HG03060 (cell line): Measurements from ENCODE around the gene OTUD1.
A peak's percentile ranks its signal among the peaks of the same experiment; 100 is the strongest.
"Not testable (repeated sequence)": the region's sequence is repeated elsewhere in the genome, so short reads cannot be mapped to it uniquely, and the experiment has no call there.

Source experiments
- ATAC-seq: cut with Tn5 transposase; IDR thresholded peaks from one replicate; pipeline ENCODE4 v1.9.1; 2021; ENCODE audit warnings: low read depth, moderate number of reproducible peaks; ENCODE audit not compliant: unreplicated experiment

OTUD1 gene, protein sequence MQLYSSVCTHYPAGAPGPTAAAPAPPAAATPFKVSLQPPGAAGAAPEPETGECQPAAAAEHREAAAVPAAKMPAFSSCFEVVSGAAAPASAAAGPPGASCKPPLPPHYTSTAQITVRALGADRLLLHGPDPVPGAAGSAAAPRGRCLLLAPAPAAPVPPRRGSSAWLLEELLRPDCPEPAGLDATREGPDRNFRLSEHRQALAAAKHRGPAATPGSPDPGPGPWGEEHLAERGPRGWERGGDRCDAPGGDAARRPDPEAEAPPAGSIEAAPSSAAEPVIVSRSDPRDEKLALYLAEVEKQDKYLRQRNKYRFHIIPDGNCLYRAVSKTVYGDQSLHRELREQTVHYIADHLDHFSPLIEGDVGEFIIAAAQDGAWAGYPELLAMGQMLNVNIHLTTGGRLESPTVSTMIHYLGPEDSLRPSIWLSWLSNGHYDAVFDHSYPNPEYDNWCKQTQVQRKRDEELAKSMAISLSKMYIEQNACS

DNA sequence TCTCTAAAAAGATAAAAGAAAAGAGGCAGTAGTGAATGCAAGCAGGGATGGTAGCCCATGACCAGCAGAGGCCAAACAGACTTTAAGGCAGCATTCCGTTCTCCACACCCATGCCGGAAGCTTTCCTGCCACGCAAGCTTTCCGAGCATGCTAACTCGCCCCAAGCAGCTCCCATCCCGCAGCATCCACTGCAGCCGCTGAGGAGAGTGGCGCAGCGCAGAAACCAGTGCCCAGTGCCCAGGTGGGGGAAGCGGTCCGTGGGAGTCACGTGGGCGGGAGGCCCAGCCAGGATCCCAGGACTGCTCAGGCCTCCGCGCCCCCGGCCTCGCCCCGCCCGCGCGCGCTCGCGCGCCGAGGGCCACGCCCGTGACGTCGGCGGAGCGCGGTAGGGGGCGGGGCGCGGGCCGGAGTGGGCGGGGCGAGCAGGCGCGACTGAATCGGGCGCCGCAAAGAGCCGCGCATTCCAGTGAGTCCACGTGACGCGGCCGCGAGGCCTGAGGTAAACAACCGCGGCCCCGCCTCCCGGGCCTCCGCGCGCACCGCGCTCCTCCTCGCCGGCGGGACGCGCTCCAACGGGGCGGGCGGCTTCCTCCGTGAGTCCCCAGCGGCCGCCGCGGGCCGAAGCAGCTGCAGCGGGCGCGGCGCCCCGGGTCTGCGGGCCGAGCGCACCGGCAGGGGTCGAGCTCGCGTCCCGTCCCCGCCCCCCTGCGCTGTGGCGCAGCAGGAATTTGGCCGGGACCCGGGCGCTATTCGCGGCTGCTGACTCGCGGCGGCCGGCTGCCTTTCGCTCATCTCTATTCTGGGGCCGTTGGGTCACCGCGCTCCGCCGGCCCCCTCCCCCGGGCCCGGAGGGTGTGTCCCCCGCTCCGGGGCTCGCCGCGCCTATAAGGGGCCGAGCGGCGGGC is at the start of gene OTUD1:
OTUD1 (plus strand) TSS at position 529 of the 905 bp plus-strand sequence. CDS start 383 bp downstream, outside the sequence.
- peak; percentile 36 for ATAC-seq

DNA sequence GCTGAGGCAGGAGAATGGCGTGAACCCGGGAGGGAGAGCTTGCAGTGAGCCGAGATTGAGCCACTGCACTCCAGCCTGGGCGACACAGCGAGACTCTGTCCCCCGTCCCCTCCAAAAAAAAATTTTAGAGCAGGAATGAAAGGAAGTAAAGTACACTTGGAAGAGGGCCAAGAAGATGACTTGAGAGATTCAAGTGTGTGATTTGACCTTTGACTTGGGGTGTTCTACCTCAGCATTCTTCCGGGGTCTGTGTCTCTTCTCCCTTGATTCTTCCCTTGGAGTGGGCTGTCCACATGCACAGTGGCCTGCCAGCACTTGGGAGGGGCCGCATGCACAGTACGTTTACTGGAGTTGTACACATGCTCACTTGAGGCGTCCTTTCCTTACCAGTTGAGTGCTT is 48.5 kb upstream of the OTUD1 start:
- not testable (repeated sequence) for ATAC-seq

DNA sequence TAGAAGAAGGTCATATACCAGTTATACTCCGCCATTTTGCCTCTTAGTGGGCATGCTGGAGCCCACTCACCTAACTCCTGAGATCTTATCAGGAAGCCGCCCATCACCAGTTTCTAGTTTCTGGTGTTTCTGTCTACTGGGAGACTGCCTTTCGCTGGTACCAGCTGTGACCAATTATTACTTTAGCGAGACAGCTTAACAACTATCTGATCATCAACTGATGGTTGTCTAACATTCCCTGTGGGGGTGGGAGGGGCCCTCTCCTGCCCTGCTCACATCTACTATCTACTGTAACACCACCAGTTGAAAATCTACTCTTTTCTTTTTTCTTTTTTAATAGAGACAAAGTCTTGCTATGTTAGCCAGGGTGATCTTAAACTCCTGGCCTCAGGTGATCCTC is 48.1 kb upstream of the OTUD1 start:
- ATAC-seq, result no peak

DNA sequence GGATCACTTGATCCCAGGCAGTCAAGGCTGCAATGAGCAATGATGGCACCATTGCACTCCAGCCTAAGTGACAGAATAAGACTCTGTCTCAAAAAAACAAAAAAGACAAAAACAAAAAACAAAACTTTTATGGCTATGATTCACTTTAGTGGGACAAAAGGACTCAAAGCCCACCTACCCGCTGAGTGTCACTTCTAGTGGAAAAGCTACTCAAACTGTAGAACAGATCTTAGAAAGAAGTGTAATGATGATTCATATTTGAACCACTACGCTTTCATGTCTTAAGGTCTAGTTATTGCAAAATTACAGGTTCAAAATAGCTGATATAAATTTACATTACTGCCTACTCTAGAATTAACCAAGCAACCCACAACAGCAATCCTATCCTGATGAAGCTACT is 47.1 kb upstream of the OTUD1 start:
- no peak for ATAC-seq

DNA sequence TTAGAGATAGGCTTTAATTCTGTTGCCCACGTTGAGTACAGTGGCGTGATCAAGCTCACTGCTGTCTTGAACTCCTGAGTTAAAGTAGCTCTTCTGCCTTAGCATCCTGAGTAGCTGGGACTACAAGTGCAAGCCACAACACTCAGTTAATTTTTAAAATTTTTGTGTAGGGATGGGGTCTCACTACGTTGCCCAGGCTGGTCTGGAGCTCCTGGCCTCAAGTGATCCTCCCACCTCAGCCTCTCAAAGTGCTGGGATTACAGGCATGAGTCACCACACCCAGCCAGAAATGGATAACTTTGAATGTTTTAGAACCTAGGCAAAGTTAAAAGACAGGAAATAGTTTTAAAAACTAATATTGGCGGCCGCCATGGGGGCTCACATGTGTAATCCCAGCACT is 43.9 kb upstream of the OTUD1 start:
- no peak for ATAC-seq

DNA sequence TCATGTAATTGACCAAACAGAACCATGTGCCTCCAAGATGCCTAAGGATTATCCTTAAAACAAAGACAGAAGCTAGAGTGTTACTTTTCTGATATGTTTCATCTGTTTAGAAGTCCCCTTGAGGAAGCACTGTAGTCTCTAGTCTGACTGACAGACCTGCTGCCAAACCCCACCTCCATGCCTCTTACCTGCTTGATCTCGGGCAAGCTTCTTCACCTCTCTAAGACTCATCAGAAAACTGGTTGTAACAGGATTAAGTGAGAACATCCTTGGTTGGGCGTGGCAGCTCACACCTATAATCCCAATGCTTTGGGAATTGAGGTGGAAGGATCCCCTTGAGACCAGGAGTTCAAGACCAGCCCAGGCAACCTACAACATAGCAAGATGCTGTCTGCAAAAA is 42.2 kb upstream of the OTUD1 start:
- no peak for ATAC-seq

DNA sequence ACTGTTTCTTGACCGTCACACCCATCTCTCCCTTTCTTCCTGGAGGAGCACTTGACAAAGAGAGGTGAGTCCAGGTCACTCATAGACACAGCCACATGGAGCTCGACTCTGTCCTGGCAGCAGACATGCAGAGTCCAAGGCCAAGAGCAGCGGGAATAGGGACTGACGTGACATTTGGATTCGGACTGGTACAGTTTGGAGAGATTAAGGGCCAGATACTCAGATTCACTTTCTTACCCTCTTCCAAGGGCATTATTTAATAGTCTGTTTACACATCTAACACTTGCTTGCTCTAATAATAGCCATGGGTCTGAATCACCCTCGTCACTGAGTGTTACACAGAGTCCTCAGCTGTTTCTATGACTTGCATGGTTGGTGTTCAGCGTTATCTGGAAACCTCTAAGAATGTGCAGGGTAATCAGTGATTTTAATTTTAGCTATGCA is 39.2 kb upstream of the OTUD1 start:
- no peak for ATAC-seq

DNA sequence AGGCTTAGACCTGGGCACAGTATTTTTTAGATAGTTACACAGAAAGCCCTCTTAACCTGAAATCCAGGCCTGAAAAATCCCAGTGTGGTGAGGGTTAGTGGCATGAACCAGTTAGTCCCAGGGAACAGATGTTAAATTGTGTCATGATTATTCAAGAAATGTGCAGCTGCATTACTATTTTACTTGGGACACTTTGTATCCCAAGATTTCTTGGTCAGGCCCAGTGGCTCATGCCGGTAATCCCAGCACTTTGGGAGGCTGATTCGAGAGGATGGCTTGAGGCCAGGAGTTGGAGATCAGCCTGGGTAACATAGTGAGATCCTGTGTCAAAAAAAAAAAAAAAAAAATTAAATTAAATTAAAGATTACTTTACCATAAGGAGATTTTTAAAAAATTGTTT is 36.0 kb upstream of the OTUD1 start:
- no peak for ATAC-seq

DNA sequence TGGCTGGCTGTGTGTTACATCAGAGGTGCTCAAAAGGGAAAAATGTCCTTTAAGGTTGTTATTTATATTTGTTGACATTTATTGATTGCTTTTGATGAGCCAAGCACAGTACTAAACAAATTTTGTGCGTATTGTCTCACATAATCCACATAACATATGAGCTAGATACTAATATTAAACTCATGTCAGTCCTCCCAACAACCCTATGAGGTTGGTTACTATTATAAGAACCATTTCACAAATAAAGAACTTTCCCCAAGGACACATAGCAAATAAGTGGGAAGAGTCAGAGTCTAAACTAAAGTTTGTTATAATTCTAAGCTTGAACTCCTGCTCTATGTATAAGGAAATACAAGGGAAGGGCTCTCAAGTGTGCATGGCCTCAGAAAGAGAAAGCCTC is 35.6 kb upstream of the OTUD1 start:
- no peak for ATAC-seq

DNA sequence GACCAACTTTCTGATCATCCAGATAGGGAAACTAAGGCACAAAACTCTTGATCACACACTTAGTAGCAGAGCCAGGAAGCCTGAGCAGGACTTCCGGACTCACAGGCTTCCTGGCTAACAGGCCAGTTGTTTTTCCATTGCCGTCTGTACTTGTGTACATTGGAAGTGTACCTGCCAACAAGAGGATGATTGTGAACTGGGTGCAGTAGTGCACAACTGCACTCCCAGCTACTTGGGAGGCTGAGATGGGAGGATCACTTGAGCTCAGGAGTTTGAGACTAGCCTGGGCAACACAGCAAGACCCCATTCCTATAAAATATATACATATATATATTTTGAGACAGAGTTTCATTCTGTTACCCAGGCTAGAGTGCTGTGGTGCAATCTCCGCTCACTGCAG is 35.2 kb upstream of the OTUD1 start:
- no peak for ATAC-seq

DNA sequence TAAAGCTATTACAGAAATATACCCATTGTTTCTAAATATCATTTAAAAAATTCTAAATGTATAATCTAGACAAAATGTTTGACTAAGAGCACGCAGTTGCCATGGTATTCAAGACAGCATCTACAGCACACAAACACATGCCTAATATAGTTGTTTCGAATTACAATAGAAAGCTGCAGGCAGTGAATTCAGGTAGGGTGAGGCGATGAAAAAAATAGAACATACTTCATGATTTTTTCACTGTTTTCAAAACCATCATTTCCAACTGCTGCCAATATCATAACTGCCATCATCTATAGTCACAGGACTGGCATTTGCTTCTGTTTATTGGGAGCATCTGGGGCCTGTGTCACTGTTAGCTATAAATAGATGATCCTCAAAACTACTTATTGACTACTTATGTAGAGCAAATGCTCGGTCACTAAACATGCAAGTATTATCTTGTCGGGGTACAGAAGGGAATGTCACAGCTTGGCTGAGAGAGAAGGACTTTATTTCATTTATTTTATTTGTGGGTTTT is 34.4 kb upstream of the OTUD1 start:
- no peak for ATAC-seq

DNA sequence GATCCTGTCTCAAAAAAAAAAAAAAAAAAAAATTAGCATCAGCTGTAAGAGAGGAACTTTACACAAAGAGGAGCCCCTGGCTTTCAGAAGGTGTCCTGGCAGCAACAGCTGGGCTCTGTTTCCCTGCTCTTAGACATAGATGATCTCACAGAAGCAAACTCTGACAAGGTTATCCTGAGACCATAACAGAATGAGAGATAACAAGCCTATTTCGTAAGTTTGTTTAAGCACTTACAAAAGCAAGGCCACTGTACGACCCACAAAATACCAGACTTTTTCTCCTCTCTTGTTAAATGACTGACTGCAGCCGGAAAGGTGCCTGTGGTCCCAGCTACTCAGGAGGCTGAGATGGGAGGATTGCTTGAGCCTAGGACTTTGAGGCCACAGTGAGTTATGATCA is 33.3 kb upstream of the OTUD1 start:
- no peak for ATAC-seq

DNA sequence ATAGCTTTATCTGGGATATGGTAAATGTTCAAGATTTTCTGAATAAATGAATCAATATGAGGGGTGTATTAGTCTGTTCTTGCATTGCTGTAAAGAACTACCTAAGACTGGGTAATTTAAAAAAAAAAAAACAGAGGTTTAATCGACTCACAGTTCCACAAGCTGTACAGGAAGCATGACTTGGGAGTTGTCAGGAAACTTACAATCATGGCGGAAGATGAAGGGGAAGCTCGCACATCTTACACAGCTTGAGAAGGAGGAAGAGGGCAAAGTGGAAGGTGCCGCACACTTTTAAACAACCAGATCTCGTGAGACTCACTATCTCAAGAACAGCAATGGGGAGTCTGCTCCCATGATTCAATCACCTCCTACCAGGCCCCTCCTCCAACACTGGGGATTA is 32.5 kb upstream of the OTUD1 start:
- ATAC-seq, result no peak

DNA sequence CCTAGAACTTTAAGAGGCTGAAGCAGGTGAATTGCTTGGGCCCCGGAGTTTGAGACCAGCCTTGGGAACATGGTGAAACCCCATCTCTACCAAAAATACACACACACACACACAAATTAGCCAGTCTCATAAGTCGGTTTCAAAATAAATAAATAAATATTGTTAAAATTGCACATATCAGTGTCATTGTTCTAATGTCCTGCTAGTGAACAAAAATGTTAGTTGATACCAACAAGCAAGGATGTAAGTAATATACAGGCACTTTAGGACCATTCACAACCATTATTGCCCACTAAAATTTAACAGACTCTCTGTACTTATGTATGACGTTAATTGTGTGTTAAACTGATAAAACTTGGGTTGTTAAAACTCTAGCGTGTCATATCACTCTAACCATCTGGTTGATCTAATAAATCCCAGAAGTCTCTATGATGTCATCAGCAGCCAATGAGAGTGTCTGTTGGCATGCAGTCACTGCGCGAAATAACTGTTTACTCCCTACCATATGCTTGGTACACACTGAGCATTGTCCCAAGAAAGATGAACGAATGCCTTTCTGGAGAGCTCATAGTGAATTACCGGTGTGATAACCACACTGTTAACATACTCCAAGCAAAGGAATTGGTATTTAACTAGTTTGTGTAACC is 30.4 kb upstream of the OTUD1 start:
- ATAC-seq, result no peak

DNA sequence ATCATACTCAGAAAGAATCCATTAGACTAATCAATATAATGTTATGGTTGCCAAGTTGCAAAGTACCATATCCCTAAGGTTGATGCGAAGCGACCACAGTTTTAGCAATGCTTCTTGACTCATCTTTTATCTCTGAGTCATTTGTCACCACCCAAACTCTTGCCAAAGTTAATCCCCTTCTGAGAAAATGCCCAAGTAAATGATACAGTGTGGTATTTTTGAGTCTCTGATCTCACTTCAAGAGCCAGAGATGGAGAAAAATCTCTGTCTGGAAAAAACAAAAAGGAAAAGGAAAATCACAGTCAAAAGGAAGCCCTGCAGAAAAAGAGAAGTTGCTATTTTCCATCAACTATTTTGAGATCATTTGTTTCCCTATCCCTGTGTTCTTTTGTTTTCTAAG is 26.7 kb upstream of the OTUD1 start:
- no peak for ATAC-seq

DNA sequence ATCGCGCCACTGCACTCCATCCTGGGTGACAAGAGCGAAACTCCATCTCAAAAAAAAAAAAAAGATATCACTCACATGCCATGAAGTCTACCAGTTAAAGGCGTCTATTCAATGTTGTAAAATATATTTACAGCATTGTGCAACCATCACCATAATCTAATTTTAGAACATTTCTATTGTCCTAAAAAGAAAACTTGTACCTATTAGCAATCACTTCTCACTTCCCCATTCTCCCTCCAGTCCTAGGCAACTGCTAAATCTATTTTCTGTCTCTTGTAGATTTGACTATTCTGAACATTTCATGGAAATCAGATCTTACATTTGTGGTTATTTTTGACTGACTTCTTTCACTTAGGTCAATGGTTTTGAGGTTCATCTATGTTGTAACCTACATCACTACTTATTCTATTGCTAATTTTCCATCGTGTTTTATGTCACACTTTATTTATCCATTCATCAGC is 25.2 kb upstream of the OTUD1 start:
- peak; percentile 95 for ATAC-seq

DNA sequence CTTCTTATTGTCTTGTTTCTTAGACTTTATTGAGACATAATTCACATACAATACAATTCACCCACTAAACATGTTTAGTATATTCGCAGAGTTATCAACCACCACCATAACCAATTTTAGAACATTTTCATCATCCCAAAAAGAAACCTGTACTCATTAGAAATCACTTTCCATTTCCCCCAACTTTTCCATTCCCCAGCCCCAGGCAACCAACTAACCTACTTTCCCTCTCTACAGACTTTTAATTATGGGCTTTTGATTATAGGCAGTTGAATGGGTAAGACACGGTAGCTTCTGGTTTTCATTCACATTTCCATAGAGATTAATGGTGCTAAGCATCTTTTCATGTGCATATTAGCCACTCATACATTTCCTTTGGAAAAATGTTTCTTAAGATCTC is 24.2 kb upstream of the OTUD1 start:
- no peak for ATAC-seq

DNA sequence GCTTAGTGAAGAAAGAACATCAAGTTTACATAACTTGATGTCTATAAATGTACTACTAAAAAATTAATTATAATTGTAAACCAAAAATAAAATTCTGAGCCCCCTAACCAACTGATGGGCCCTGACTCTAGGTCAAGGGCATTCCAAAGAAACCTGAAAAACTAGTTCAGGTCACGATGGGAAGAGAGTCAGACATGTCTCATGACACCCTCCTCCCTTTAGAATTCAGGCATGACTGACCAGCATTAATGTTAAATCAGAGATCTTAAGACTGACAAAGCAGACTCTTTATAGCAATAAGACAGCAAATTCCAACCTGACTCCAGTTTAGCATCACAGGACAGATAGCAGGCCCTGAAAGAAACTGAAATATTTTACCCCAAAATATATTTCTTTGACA is 21.6 kb upstream of the OTUD1 start:
- ATAC-seq, result no peak

DNA sequence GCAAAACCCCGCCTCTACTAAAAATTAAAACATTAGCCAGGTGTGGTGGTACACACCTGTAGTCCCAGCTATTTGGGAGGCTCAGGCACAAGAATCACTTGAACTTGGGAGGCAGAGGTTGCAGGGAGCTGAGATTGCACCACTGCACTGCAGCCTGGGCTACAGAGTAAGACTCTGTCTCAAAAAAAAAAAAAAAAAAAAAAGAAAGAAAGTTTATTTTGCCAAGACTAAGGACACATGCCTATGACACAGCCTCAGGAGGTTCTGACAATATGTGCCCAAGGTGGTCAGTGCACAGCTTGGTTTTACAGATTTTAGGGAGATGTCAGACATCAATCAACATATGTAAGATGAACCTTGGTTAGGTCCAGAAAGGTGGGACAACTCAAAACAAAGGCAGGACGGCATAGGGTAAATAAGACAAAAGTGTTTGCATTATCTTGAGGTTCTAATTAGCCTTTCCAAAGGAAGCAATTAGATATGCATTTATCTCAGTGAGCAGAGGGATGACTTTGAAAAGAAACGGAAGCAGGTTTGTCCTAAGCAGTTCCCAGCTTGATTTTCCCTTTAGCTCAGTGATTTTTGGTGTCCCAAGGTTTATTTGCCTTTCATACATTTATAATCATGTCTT is 20.7 kb upstream of the OTUD1 start:
- ATAC-seq, result no peak

DNA sequence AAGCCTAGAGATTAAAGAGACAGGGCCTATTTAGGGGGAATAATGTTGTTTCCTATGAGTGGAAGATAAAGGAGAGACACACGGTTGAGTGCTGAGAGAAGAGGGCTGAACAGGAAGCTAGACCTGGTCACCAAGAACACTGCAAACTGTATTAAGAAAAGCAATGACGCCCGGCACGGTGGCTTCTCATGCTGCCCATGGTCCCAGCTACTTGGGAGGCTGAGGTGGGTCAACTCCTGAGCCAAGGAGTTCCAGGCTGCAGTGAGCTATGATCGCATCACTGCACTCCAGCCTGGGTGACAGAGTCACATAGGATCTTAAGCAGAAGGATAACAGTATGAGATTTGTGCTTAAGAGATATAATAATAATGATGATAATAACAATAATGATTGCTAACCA is 19.7 kb upstream of the OTUD1 start:
- no peak for ATAC-seq
